Measurements from ENCODE around the gene RPL29.

DNA sequence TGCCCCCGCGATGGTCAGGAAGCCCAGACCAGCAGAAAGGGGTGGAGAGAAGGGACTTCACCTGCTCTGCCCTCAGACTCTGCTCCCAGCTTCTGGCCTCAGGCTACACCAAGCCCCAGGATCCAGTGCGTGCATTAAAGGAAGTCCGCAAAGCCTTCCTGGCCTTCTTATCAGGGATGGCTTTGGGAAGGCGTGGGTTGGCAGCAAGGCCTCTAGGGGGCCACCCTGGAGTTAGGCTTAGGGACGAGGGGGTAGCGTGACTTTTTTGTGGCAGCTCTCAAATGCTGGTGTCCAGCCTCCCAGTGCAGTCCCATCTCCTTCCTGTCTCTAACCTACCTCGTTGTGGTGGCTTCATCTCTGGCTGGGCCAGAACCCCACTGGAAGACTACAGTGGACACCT, 18.9 kb upstream of the RPL29 start:
- TF ChIP-seq, protein P1, sequence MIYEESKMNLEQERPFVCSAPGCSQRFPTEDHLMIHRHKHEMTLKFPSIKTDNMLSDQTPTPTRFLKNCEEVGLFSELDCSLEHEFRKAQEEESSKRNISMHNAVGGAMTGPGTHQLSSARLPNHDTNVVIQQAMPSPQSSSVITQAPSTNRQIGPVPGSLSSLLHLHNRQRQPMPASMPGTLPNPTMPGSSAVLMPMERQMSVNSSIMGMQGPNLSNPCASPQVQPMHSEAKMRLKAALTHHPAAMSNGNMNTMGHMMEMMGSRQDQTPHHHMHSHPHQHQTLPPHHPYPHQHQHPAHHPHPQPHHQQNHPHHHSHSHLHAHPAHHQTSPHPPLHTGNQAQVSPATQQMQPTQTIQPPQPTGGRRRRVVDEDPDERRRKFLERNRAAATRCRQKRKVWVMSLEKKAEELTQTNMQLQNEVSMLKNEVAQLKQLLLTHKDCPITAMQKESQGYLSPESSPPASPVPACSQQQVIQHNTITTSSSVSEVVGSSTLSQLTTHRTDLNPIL (CRISPR knock-in tag; IDR thresholded peaks at IDR 0.05; ENCODE audit: low read depth) = no peak
- TF ChIP-seq CSDC2 (CRISPR knock-in tag; IDR thresholded peaks at IDR 0.05) = no peak
- TF ChIP-seq RARB (CRISPR knock-in tag; IDR thresholded peaks at IDR 0.05) = no peak
